Retina (tissue), 1 donor: ENCODE data around the gene ARL5A.

Experiments used
- DNase-seq: peaks from one replicate; pipeline ENCODE4 v3.0.0-alpha.2; 2016

Gene ARL5A

DNA sequence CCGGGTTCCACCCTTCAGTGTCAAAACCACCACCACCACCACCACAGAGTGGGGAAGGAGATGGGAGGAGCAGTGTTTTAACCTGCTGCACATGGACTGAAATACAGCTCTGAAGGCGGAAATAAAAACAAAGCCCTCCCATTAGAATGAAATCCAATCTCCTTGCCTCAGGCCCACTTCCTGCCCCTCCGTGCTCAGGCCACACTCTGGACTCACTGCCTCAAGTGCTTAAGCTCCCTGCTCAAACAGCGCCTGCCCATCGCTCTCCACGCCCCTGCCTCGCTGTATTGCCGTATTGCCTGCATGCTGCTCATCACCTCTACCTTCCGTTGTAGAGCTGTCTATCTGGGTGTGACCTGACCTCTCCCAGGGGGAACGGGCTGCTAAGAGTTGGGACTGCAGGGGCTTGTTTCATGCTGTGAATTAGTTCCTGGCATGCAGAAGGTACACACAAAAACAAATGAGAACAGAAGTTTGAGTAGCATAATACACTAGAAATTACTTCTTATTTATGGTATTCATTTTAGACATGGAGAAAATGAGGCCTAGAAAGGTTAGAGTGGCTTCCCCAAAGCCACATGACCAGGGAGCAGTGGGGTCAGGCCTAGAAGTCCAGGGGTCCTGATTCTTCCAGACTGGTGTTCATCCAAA is 62.3 kb downstream of the ARL5A start:
- DNase-seq, result no peak

DNA sequence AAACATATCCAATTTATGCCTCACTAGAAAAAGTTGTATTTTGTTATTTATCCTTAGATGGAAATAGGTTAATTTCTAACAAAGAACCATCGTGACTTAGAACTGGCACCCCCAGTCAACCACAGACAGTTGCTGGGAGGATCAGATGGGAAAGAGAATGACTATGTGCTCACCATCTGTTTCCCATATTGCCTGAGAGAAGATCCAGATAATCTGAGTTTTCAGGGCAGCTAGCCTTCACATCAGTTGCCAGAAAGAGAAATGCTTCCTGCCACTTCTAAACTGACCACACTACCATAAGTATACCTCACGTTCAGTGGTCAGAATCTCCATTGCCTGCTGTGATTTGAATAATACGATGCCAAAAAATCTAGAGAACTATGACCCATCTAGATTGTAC is 65.5 kb downstream of the ARL5A start:
- no peak for DNase-seq

GRCh38 chr2:151761687-151762086 is 66.5 kb downstream of the ARL5A start:
- no peak for DNase-seq

- no peak for DNase-seq
These were observed 67.0 kb downstream of the ARL5A start for GRCh38 chr2:151761193-151761592.

GRCh38 chr2:151760139-151760650 is 68.0 kb downstream of the ARL5A start:
- DNase-seq, result peak; percentile 39

DNA sequence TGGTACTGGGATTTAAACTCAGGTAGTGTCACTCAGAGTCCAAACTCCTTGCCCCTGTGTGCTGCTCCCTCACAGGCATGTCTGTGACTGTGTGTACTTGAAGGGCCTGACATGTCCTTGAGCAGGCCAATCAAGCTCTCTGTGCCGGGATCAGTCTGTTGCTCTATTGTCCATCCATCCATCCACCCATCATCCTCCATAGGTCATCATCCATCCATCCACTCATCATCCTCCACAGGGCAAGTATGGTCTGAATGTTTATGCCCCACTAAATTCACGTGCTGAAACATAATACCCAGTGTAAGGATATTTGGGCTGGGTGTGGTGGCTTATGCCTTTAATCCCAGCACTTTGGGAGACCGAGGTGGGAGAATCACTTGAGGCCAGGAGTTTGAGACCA is 69.5 kb downstream of the ARL5A start:
- DNase-seq, result no peak

GRCh38 chr2:151757861-151758260 is 70.4 kb downstream of the ARL5A start:
- no peak for DNase-seq

DNA sequence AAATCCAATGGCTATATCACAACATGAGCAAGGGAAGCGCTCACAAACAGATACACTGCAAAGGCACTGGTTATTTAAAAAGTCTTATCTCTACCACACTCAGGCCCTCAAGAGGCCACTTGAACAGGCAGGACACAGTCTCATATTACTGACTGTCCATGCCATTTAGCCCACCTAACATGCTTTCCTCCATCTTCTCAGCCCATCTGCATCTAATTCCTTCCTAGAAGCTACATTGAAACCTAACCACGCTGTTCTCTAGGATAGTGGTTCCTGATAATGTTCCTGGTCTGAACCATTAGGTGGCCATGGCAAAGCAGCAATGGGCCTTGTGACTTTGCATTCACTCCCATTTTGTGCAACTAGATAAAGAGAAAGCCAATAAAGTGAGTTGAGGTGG is 71.4 kb downstream of the ARL5A start:
- DNase-seq, result no peak

DNA sequence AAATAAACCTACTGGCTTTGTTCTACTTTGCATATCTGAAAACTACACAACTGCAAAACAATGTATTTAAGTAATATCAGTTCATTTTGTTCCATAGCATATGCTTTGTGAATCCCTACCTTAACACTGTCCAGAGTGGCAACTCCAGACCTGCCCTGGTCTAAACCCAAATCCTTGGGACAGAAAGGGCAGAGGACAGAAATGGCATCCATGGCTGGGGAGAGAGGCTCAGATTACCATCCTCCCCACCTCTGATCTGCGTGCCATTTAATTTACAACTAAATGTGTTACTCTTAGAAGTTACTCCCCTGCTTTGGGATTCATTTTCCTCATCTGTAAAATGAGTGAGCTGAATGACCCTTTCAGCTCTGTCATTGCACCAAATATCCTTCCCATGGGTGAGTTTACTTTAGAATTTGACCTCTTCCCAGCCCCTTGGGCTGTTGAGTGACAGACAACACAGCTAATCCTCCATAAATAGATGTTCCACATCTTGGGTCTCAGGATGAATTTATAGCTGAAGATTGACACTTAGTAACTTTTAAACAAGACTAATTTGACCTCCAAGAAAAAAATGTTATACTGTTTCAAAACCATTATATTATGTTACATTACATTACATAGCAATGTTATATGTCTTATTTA is 73.8 kb downstream of the ARL5A start:
- DNase-seq, result no peak

- no peak for DNase-seq
These were observed 74.7 kb downstream of the ARL5A start for GRCh38 chr2:151753540-151753939.
